H9 (cell line): ENCODE data around the gene PNO1. TPM values are rescaled to one million over a fixed set of nuclear protein-coding genes. Genes with fewer than 3 reads are reported as not detected.
A peak's percentile ranks its signal among the peaks of the same experiment; 100 is the strongest.

Source experiments
- DNase-seq: peaks from one replicate; pipeline ENCODE4 v3.0.0-alpha.2; 2017
- H2AFZ ChIP-seq: one replicate; pipeline ENCODE4 v1.6.1; 2013; ENCODE audit warnings: mild to moderate bottlenecking, low read length, control low read depth, moderate library complexity
- H2AK5ac ChIP-seq: 2 replicates; pipeline ENCODE4 v1.6.1; 2013; ENCODE audit warnings: low read length, control low read depth, mixed read lengths; ENCODE audit not compliant: insufficient read length
- H2BK120ac ChIP-seq: one replicate; pipeline ENCODE4 v1.6.1; 2013; ENCODE audit warnings: low read depth, mild to moderate bottlenecking, low read length, control low read depth, inconsistent platforms; ENCODE audit not compliant: poor library complexity, severe bottlenecking
- H2BK12ac ChIP-seq: 2 replicates; pipeline ENCODE4 v1.6.1; 2013; ENCODE audit warnings: low read length, control low read depth, mixed read lengths, low read depth; ENCODE audit not compliant: insufficient read length
- H2BK15ac ChIP-seq: 2 replicates; pipeline ENCODE4 v1.6.1; 2013; ENCODE audit warnings: low read depth, low read length, control low read depth
- H2BK20ac ChIP-seq: one replicate; pipeline ENCODE4 v1.6.1; 2013; ENCODE audit warnings: low read depth, mild to moderate bottlenecking, low read length, control low read depth, inconsistent platforms; ENCODE audit not compliant: poor library complexity, severe bottlenecking
- H2BK5ac ChIP-seq: 2 replicates; pipeline ENCODE4 v1.6.1; 2013; ENCODE audit warnings: low read length, control low read depth, mixed read lengths; ENCODE audit not compliant: insufficient read length
- H3K14ac ChIP-seq: 2 replicates; pipeline ENCODE4 v1.6.1; 2013; ENCODE audit warnings: low read length, control low read depth; ENCODE audit not compliant: insufficient read depth
- H3K18ac ChIP-seq: 2 replicates; pipeline ENCODE4 v1.6.1; 2013; ENCODE audit warnings: low read depth, mild to moderate bottlenecking, mixed read lengths, low read length, control low read depth; ENCODE audit not compliant: insufficient read length
- H3K23ac ChIP-seq: 2 replicates; pipeline ENCODE4 v1.6.1; 2013; ENCODE audit warnings: low read length, control low read depth, mixed read lengths, low read depth; ENCODE audit not compliant: insufficient read length
- H3K23me2 ChIP-seq: 2 replicates; pipeline ENCODE4 v1.6.1; 2013; ENCODE audit warnings: low read depth, mild to moderate bottlenecking, mixed read lengths, low read length, control low read depth; ENCODE audit not compliant: insufficient read length, poor library complexity, severe bottlenecking
- H3K27ac ChIP-seq: 2 replicates; pipeline ENCODE4 v1.5.1; 2013; ENCODE audit warnings: low read length, control low read depth, mixed read lengths, low read depth; ENCODE audit not compliant: insufficient read length
- H3K27me3 ChIP-seq: 2 replicates; pipeline ENCODE4 v1.6.1; 2013; ENCODE audit warnings: low read length, control low read depth, inconsistent platforms; ENCODE audit not compliant: insufficient read depth
- H3K4ac ChIP-seq: 2 replicates; pipeline ENCODE4 v1.6.1; 2013; ENCODE audit warnings: low read depth, mild to moderate bottlenecking, control low read depth, inconsistent platforms, low read length, moderate library complexity
- H3K4me1 ChIP-seq: 2 replicates; pipeline ENCODE4 v1.6.1; 2013; ENCODE audit warnings: low read length, control low read depth, inconsistent platforms; ENCODE audit not compliant: insufficient read depth
- H3K4me2 ChIP-seq: 2 replicates; pipeline ENCODE4 v1.6.1; 2013; ENCODE audit warnings: low read length, control low read depth, mixed read lengths; ENCODE audit not compliant: insufficient read length, insufficient read depth
- H3K56ac ChIP-seq: 2 replicates; pipeline ENCODE4 v1.6.1; 2013; ENCODE audit warnings: low read depth, mild to moderate bottlenecking, mixed read lengths, low read length, control low read depth; ENCODE audit not compliant: insufficient read length
- H3K79me1 ChIP-seq: 2 replicates; pipeline ENCODE4 v1.6.1; 2013; ENCODE audit warnings: low read depth, mild to moderate bottlenecking, moderate library complexity, low read length, control low read depth, inconsistent platforms; ENCODE audit not compliant: insufficient read depth, poor library complexity, severe bottlenecking
- H3K79me2 ChIP-seq: 2 replicates; pipeline ENCODE4 v1.6.1; 2013; ENCODE audit warnings: low read length, control low read depth, inconsistent platforms; ENCODE audit not compliant: insufficient read depth
- H3K9ac ChIP-seq: 2 replicates; pipeline ENCODE4 v1.6.1; 2013; ENCODE audit warnings: low read length, control low read depth, mixed read lengths; ENCODE audit not compliant: insufficient read length; ENCODE audit errors: extremely low read depth
- H3K9me3 ChIP-seq: one replicate; pipeline ENCODE4 v1.6.1; 2013; ENCODE audit warnings: low read depth, low read length, inconsistent platforms; ENCODE audit not compliant: control insufficient read depth
- H3T11ph ChIP-seq: one replicate; pipeline ENCODE4 v1.6.1; 2013; ENCODE audit warnings: mild to moderate bottlenecking, low read length, control low read depth, inconsistent platforms
- H4K20me1 ChIP-seq: one replicate; pipeline ENCODE4 v1.6.1; 2013; ENCODE audit not compliant: control insufficient read depth, insufficient read length, insufficient read depth
- H4K5ac ChIP-seq: 2 replicates; pipeline ENCODE4 v1.6.1; 2013; ENCODE audit warnings: low read depth, mild to moderate bottlenecking, mixed read lengths, low read length, control low read depth; ENCODE audit not compliant: insufficient read length
- H4K8ac ChIP-seq: replicated peaks from 2 replicates; pipeline ENCODE4 v1.6.1; 2013; ENCODE audit warnings: low read length, control low read depth, mixed read lengths, low read depth; ENCODE audit not compliant: insufficient read length
- H4K91ac ChIP-seq: 2 replicates; pipeline ENCODE4 v1.6.1; 2013; ENCODE audit warnings: low read depth, mild to moderate bottlenecking, moderate library complexity, mixed read lengths, low read length, control low read depth; ENCODE audit not compliant: insufficient read length
- H3K27ac Mint-ChIP-seq, 3 experiments: 2 replicates in 2 of 3; 3 replicates in 1 of 3; pipeline ENCODE4 v1.8.0; 2020 to 2021; ENCODE audit warnings: mixed read lengths in 3 of 3, mild to moderate bottlenecking in 1 of 3, moderate library complexity in 1 of 3
- H3K27me3 Mint-ChIP-seq: 2 replicates; pipeline ENCODE4 v1.8.0; 2021; ENCODE audit warnings: low read depth, mild to moderate bottlenecking, moderate library complexity, mixed read lengths
- H3K36me3 Mint-ChIP-seq, 3 experiments: 2 replicates in 2 of 3; 3 replicates in 1 of 3; pipeline ENCODE4 v1.8.0; 2020 to 2021; ENCODE audit warnings: low read depth in 3 of 3, mixed read lengths in 3 of 3; ENCODE audit not compliant: insufficient read depth in 1 of 3
- H3K4me1 Mint-ChIP-seq, 2 experiments: 2 replicates each; pipeline ENCODE4 v1.8.0; 2020; ENCODE audit warnings: mixed read lengths in 2 of 2
- H3K4me3 Mint-ChIP-seq, 2 experiments: 2 replicates in 1 of 2; 3 replicates in 1 of 2; pipeline ENCODE4 v1.8.0; 2020 to 2021; ENCODE audit warnings: mild to moderate bottlenecking in 2 of 2, mixed read lengths in 2 of 2, moderate library complexity in 1 of 2
- H3K9me3 Mint-ChIP-seq, 2 experiments: 2 replicates in 1 of 2; 3 replicates in 1 of 2; pipeline ENCODE4 v1.8.0; 2020; ENCODE audit warnings: mild to moderate bottlenecking in 2 of 2, mixed read lengths in 2 of 2, moderate library complexity in 1 of 2
- WGBS: extraction: QIAGEN DNeasy Blood & Tissue Kit; methylation state at CpG from one replicate; pipeline ENCODE4 v1.1.7; 2013; ENCODE audit warnings: missing lambda C conversion rate, low lambda C conversion rate, mixed read lengths; ENCODE audit not compliant: insufficient read length; ENCODE audit errors: extremely low coverage; 5-methylcytosine and 5-hydroxymethylcytosine counted together
- total RNA-seq: library from RNA; stranded (reverse); gene quantifications from 2 replicates; pipeline ENCODE4 v1.2.1, GENCODE V29; 2021
- TF ChIP-seq, protein P1 (sequence below): fragments of 200-600 bp; sonication (generic); conservative IDR thresholded peaks from 3 replicates; pipeline ENCODE4 v1.8.0; 2021; ENCODE audit warnings: antibody characterized with exemption, mild to moderate bottlenecking

The PNO1 gene
- total RNA-seq, 1 experiment from 2014 or later, result 46.5 TPM

DNA sequence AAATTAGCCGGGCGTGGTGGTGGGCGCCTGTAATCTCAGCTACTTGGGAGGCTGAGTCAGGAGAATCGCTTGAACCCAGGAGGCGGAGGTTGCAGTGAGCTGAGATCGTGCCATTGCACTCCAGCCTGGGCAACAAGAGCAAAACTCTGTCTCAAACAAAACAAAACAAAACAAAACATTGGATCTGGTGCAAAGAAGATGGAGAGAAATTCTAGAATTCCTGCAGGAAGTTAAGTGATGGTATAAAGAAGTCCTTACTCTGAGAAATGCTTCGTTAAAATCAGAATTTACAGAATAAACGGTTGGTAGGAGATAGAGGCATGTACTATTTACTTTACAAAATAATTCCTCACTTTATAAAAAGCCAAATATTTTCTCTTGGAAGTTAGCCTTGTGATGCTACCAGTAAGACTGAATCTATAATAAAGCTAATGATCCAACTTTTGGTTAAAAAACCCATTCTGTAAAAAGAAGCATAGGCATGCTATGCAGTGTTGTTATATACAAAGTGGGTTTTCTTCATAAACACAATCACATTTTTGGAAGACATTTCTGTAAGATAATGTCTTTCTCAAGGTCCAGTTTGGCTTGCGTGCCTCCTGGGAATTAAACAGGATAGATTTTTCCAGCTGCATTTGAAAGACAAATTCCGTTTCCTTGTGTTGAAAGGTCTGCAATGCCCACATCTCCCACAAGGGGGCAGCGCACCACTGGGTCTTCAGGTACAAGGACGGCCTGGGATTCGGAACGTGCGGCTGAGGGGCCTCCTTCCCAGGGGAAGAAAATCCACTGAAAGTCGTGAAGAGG is 35.6 kb upstream of the PNO1 start:
- Mint-ChIP-seq H3K9me3 (no peaks in the 10 kb centered on the region), H3K27ac (no peak overlapping the region; a peak in 1 of 7 replicates), H3K27me3 (no peaks in the 10 kb centered on the region; the same call in 1 of the 2 replicates), H3K36me3 (no peaks in the 10 kb centered on the region), H3K4me1 (peaks cover 6 to 9% of the 10 kb centered on the region in 2 experiments; a peak in 2 of 4 replicates), H3K4me3 (no peak overlapping the region; a peak in 1 of 5 replicates)
- Histone ChIP-seq H4K91ac (no peak overlapping the region), H3K23ac (no peak overlapping the region), H3K23me2 (no peaks in the 10 kb centered on the region), H4K5ac (no peak overlapping the region), H3K4me2 (no peak overlapping the region), H3K9me3 (no peaks in the 10 kb centered on the region), H3K27me3 (no peaks in the 10 kb centered on the region), H3K4me1 (no peaks in the 10 kb centered on the region), H3K56ac (no peak overlapping the region), H3K18ac (no peak overlapping the region), H2BK12ac (no peak overlapping the region), H4K20me1 (no peaks in the 10 kb centered on the region), H2BK5ac (no peak overlapping the region), H3K79me1 (no peaks in the 10 kb centered on the region), H3K79me2 (no peaks in the 10 kb centered on the region), H2BK20ac (no peak overlapping the region), H2AK5ac (no peak overlapping the region), H3T11ph (no peak overlapping the region), H4K8ac (no peak overlapping the region), H3K4ac (no peak overlapping the region), H2BK15ac (no peak overlapping the region), H2AFZ (no peak overlapping the region), H3K14ac (no peak overlapping the region), H3K27ac (no peak overlapping the region), H2BK120ac (no peak overlapping the region), H3K9ac (no peak overlapping the region)
- WGBS, result no CpG with 5 or more reads among the region's 16 CpGs
- DNase-seq, result peak; percentile 86
- TF ChIP-seq, protein P1, sequence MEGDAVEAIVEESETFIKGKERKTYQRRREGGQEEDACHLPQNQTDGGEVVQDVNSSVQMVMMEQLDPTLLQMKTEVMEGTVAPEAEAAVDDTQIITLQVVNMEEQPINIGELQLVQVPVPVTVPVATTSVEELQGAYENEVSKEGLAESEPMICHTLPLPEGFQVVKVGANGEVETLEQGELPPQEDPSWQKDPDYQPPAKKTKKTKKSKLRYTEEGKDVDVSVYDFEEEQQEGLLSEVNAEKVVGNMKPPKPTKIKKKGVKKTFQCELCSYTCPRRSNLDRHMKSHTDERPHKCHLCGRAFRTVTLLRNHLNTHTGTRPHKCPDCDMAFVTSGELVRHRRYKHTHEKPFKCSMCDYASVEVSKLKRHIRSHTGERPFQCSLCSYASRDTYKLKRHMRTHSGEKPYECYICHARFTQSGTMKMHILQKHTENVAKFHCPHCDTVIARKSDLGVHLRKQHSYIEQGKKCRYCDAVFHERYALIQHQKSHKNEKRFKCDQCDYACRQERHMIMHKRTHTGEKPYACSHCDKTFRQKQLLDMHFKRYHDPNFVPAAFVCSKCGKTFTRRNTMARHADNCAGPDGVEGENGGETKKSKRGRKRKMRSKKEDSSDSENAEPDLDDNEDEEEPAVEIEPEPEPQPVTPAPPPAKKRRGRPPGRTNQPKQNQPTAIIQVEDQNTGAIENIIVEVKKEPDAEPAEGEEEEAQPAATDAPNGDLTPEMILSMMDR, result peak; percentile 96
